IPS-20b (cell line): ENCODE results near the gene CBX7.

Source experiments
- H3K27ac ChIP-seq: one replicate; pipeline ENCODE4 v1.5.1; 2013; ENCODE audit warnings: low read length
- H3K27me3 ChIP-seq: 2 replicates; pipeline ENCODE4 v1.6.1; 2013; ENCODE audit warnings: mild to moderate bottlenecking, low read length, inconsistent platforms; ENCODE audit not compliant: insufficient read depth
- H3K36me3 ChIP-seq: 2 replicates; pipeline ENCODE4 v1.6.1; 2013; ENCODE audit warnings: low read depth, mild to moderate bottlenecking, inconsistent platforms, low read length, moderate library complexity; ENCODE audit not compliant: insufficient read depth
- H3K4me1 ChIP-seq: 2 replicates; pipeline ENCODE4 v1.6.1; 2013; ENCODE audit warnings: mild to moderate bottlenecking, control low read depth, inconsistent platforms, low read length, moderate library complexity; ENCODE audit not compliant: insufficient read depth
- H3K4me3 ChIP-seq: 2 replicates; pipeline ENCODE4 v1.5.1; 2013; ENCODE audit warnings: mild to moderate bottlenecking, low read length, inconsistent platforms
- H3K9ac ChIP-seq: 2 replicates; pipeline ENCODE4 v1.6.1; 2013; ENCODE audit warnings: low read depth, mild to moderate bottlenecking, inconsistent platforms, low read length, moderate library complexity
- H3K9me3 ChIP-seq: 2 replicates; pipeline ENCODE4 v1.6.1; 2013; ENCODE audit warnings: mild to moderate bottlenecking, low read depth, low read length, inconsistent platforms; ENCODE audit not compliant: insufficient read depth

Gene CBX7

GRCh38 chr22:39092111-39092862 lies 60.2 kb downstream of the CBX7 start:
- Histone ChIP-seq H3K27ac (no peak overlapping the region), H3K27me3 (no peaks in the 10 kb centered on the region), H3K4me3 (no peak overlapping the region), H3K4me1 (peaks cover 3% of the 10 kb centered on the region; the same call in 1 of the 2 replicates), H3K9me3 (no peaks in the 10 kb centered on the region), H3K36me3 (no peaks in the 10 kb centered on the region), H3K9ac (no peak overlapping the region)

GRCh38 chr22:39091126-39092081 lies 61.1 kb downstream of the CBX7 start:
- H3K4me1 ChIP-seq = no peaks in the 10 kb centered on the region; the same call in 1 of the 2 replicates
- no peak overlapping the region for H3K4me3 ChIP-seq
- H3K9ac ChIP-seq = no peak overlapping the region
- no peaks in the 10 kb centered on the region for H3K9me3 ChIP-seq
- H3K27me3 ChIP-seq = no peaks in the 10 kb centered on the region
- H3K36me3 ChIP-seq = no peaks in the 10 kb centered on the region
- no peak overlapping the region for H3K27ac ChIP-seq

GRCh38 chr22:39090426-39091064 lies 61.9 kb downstream of the CBX7 start:
- H3K36me3 ChIP-seq = no peaks in the 10 kb centered on the region
- H3K9ac ChIP-seq = no peak overlapping the region
- H3K27ac ChIP-seq = no peak overlapping the region
- no peaks in the 10 kb centered on the region for H3K27me3 ChIP-seq
- H3K4me3 ChIP-seq = no peak overlapping the region
- H3K9me3 ChIP-seq = no peaks in the 10 kb centered on the region
- no peaks in the 10 kb centered on the region; the same call in 1 of the 2 replicates for H3K4me1 ChIP-seq

GRCh38 chr22:39089928-39090327 lies 62.6 kb downstream of the CBX7 start:
- H3K9ac ChIP-seq = no peak overlapping the region
- no peaks in the 10 kb centered on the region for H3K9me3 ChIP-seq
- H3K27ac ChIP-seq = no peak overlapping the region
- no peaks in the 10 kb centered on the region for H3K27me3 ChIP-seq
- no peak overlapping the region for H3K4me3 ChIP-seq
- no peaks in the 10 kb centered on the region for H3K36me3 ChIP-seq
- no peaks in the 10 kb centered on the region; the same call in 1 of the 2 replicates for H3K4me1 ChIP-seq

GRCh38 chr22:39088685-39089032 lies 63.8 kb downstream of the CBX7 start:
- Histone ChIP-seq H3K36me3 (no peaks in the 10 kb centered on the region), H3K9ac (no peak overlapping the region), H3K27ac (no peak overlapping the region), H3K4me3 (no peak overlapping the region), H3K4me1 (no peaks in the 10 kb centered on the region; the same call in 1 of the 2 replicates), H3K9me3 (no peaks in the 10 kb centered on the region), H3K27me3 (no peaks in the 10 kb centered on the region)

GRCh38 chr22:39087881-39088684 lies 64.4 kb downstream of the CBX7 start:
- Histone ChIP-seq H3K27me3 (no peaks in the 10 kb centered on the region), H3K27ac (no peak overlapping the region), H3K36me3 (no peaks in the 10 kb centered on the region), H3K4me1 (no peaks in the 10 kb centered on the region; the same call in 1 of the 2 replicates), H3K4me3 (no peak overlapping the region), H3K9ac (no peak overlapping the region), H3K9me3 (no peaks in the 10 kb centered on the region)

GRCh38 chr22:39087098-39087497 lies 65.4 kb downstream of the CBX7 start:
- H3K4me3 ChIP-seq = no peak overlapping the region
- no peaks in the 10 kb centered on the region for H3K27me3 ChIP-seq
- no peak overlapping the region for H3K27ac ChIP-seq
- H3K9ac ChIP-seq = no peak overlapping the region
- no peaks in the 10 kb centered on the region for H3K9me3 ChIP-seq
- no peaks in the 10 kb centered on the region for H3K36me3 ChIP-seq
- no peaks in the 10 kb centered on the region; the same call in 1 of the 2 replicates for H3K4me1 ChIP-seq

GRCh38 chr22:39084666-39085065 lies 67.8 kb downstream of the CBX7 start:
- H3K9ac ChIP-seq = no peak overlapping the region
- no peak overlapping the region for H3K27ac ChIP-seq
- H3K9me3 ChIP-seq = no peaks in the 10 kb centered on the region
- no peaks in the 10 kb centered on the region for H3K27me3 ChIP-seq
- H3K4me3 ChIP-seq = no peak overlapping the region
- no peaks in the 10 kb centered on the region for H3K36me3 ChIP-seq
- no peaks in the 10 kb centered on the region; the same call in 1 of the 2 replicates for H3K4me1 ChIP-seq

- no peak overlapping the region for H3K4me3 ChIP-seq
- no peak overlapping the region for H3K9ac ChIP-seq
- H3K9me3 ChIP-seq = no peaks in the 10 kb centered on the region
- no peaks in the 10 kb centered on the region for H3K36me3 ChIP-seq
- no peaks in the 10 kb centered on the region; the same call in 1 of the 2 replicates for H3K4me1 ChIP-seq
- no peak overlapping the region for H3K27ac ChIP-seq
- no peaks in the 10 kb centered on the region for H3K27me3 ChIP-seq
Observed at GRCh38 chr22:39083212-39084165, 69.0 kb downstream of the CBX7 start.

- Histone ChIP-seq H3K4me1 (no peaks in the 10 kb centered on the region), H3K36me3 (no peaks in the 10 kb centered on the region), H3K9me3 (no peaks in the 10 kb centered on the region), H3K27me3 (no peaks in the 10 kb centered on the region), H3K27ac (no peak overlapping the region), H3K9ac (no peak overlapping the region), H3K4me3 (no peak overlapping the region)
Observed at GRCh38 chr22:39081598-39081997, 70.9 kb downstream of the CBX7 start.
